Bone marrow (tissue), 2 donors: ENCODE data around the gene ICE2.

ENCODE experiments used
- DNase-seq, 2 donors: peaks; one replicate each; lab custom pipeline; 2025; lab: John Stamatoyannopoulos, UW

ICE2 gene, protein sequence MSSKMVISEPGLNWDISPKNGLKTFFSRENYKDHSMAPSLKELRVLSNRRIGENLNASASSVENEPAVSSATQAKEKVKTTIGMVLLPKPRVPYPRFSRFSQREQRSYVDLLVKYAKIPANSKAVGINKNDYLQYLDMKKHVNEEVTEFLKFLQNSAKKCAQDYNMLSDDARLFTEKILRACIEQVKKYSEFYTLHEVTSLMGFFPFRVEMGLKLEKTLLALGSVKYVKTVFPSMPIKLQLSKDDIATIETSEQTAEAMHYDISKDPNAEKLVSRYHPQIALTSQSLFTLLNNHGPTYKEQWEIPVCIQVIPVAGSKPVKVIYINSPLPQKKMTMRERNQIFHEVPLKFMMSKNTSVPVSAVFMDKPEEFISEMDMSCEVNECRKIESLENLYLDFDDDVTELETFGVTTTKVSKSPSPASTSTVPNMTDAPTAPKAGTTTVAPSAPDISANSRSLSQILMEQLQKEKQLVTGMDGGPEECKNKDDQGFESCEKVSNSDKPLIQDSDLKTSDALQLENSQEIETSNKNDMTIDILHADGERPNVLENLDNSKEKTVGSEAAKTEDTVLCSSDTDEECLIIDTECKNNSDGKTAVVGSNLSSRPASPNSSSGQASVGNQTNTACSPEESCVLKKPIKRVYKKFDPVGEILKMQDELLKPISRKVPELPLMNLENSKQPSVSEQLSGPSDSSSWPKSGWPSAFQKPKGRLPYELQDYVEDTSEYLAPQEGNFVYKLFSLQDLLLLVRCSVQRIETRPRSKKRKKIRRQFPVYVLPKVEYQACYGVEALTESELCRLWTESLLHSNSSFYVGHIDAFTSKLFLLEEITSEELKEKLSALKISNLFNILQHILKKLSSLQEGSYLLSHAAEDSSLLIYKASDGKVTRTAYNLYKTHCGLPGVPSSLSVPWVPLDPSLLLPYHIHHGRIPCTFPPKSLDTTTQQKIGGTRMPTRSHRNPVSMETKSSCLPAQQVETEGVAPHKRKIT

GRCh38 chr15:60478566-60479360, at the start of gene ICE2:
TSS of gene ICE2 (minus strand) at chr15:60479142. CDS start at chr15:60477977, 1,165 bp downstream.
- peak; percentile 89 to 90 for DNase-seq

- no peak for DNase-seq
Observed at GRCh38 chr15:60528530-60528929, 49.6 kb upstream of the ICE2 start.

- no peak for DNase-seq
Observed at GRCh38 chr15:60527456-60527855, 48.5 kb upstream of the ICE2 start.

DNA sequence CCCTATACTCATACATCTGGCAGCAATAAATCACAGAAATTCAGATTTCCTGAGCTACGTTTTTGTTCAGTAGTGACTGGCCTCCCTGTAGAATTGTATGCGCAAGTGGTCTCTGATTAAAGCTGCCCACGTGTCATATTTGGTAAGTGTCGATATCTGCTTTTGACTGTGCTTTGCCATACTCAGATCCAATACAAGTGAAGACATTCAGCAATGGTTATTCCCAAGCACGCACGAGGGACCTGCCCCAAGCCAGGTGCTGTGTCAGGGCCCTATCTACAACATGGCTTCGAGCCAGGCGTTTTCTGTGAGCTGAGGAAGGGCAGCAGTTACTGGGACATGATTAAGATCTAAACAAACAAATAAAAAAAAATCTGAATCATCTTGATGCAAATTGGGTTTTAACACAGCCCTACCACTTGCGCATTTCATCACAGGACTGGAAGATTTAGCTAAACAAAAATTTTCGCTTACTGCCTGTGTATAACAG, 47.2 kb upstream of the ICE2 start:
- DNase-seq: no peak

DNA sequence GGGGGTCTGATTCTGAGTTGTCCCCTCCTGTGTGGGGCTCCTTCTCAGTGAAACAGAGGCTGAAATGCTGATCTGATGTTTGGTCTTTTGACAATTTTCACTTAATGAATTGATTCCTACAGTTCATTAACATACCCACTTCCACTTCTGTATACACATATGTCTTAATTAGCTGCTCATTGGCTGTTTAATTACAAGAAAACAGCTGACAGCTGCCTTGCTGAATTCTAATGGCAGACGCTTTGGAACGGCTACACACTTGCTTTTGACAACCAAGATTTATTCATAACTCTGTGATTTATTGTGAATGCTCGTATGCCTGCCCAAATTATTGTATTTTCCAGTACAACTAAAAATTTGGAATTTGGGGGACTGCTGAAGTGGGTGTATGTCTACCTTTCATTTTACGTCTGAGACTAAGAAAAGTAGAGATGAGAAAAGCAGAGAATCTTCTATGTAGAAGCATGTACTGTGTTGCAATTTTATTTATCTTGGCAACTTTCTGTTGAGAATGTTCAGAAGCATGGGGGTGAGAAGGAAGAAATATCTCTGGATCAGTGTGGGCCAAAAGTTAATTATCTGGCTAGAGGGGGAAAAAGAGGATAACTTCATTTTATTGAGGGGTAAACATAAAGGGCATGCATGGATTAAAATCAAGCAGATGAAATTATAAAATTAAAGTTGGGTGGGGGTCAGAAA, 46.5 kb upstream of the ICE2 start:
- no peak for DNase-seq

DNA sequence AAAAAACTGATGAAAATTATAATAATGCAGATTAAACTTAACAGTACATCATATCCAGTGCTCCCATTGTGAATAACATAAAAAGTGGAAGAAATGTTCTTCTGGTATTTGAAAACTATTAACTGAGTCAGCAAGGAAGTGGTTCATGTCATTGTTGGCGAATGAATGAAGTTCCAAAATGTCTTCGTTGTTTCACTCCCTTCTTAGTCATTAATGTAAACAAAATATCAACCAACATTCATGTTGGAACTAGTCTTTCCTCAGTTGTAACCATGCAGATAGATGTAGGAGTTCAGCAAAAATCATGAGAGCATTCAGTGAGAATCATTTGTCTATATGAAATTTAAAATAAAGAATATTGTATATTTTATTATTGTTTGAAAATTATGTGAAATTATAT, 44.1 kb upstream of the ICE2 start:
- DNase-seq: no peak

DNA sequence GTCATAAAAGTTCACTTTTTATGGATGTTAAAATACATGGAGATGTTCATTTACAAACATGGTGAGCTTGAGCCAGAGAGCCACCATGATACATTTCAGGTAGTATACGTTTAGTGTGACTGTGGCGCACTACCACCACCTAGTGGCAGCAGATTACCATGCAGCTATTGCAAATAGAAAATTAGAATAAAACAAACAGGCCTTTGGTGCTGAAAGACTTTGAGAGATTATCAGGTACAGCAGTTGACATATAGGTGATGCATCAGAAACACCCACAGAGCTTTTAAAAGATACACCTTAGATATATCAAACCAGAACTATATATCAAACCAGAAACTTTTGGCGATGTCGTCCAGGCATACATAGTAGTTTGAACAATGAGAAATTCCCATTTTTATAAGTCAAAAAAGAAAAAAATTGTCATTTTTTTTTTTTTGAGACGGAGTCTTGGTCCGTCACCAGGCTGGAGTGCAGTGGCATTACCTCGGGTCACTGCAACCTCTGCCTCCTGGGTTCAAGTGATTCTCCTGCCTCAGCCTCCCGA, 42.0 kb upstream of the ICE2 start:
- peak; percentile 15 to 35 for DNase-seq

DNA sequence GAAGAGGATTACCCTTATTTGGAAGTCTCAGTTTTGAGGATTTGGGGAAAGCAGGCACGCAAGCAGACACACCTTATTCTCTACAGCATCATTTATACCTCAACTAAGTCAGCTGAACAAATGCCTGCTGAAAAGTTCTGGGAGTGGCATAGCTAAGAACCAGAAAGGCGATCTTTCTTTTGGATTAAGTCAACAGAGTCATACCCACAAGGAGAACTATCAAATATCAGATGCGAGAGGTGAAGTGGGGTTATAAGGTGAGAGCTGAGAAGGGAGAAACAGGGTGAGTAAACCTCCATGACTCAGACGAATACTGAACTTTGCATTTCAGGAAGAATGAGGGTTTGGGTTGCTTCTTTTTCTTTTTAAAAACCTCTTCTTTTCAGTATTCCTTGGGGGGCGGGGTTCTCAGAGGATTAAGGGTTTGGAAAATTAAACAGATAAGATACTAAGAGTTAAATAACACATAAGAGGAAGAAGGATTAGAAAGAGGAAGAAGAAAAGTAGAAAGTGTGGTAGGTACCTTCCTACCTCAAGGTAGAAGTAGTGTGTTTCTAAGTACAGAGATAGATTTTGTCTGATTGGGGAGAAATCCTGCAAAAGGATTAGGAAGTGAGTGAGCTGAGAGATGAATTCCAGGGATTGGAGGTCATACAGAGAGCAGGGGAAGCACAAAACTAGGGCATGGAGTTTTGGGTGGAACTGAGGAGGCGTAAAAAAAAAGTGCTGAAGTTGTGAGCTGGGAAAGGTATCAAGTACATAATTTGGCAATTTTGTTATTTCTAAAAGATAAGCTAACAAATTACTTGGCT, 41.3 kb upstream of the ICE2 start:
- no peak for DNase-seq

- DNase-seq: no peak
Observed at GRCh38 chr15:60519218-60519617, 40.3 kb upstream of the ICE2 start.

DNA sequence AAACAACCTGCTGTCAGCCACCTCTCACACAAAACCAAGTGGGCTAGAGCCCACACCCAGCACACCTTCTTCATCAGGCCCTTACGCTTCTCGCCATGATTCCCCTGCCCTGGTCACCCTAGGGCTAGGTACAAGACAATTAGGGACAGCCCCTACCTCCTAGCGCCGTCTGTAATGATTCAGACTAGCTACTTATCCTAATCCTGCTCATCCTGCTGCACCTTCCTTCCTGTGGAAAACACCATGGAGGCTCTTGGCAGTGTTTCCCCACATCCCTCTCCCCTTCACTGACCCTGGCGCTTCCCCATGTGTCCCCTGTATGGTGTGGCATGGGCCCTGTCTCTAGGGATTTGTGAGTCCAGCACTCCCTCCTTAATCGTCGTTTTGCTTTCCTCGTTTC, 39.6 kb upstream of the ICE2 start:
- DNase-seq: no peak

GRCh38 chr15:60514261-60514881, 35.4 kb upstream of the ICE2 start:
- no peak for DNase-seq

DNA sequence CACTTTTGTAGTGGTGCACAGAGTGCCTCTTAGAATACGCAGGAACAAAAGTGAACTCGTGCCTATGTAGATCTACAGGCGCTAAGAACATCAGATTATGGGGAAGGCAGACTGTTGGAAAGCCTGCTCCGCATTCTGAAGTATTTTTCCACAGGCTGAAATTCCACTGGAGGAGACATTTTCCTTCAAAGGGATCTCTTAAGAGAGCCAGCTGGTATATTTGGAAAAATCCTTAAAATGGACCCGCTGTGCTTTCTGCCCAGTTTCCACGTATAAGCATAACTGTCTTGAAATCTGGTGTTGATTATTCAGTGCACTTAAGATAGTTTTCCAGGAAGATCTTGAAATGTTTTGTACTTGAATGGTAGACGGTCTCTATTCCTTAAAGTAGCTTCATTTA, 34.7 kb upstream of the ICE2 start:
- DNase-seq: no peak

- no peak for DNase-seq
Observed at GRCh38 chr15:60512937-60513336, 34.0 kb upstream of the ICE2 start.

GRCh38 chr15:60511351-60512031, 32.5 kb upstream of the ICE2 start:
- DNase-seq: no peak

- no peak for DNase-seq
Observed at GRCh38 chr15:60510006-60510405, 31.1 kb upstream of the ICE2 start.

GRCh38 chr15:60509470-60509869, 30.5 kb upstream of the ICE2 start:
- no peak for DNase-seq

- DNase-seq: no peak
Observed at GRCh38 chr15:60508442-60508841, 29.5 kb upstream of the ICE2 start.

DNA sequence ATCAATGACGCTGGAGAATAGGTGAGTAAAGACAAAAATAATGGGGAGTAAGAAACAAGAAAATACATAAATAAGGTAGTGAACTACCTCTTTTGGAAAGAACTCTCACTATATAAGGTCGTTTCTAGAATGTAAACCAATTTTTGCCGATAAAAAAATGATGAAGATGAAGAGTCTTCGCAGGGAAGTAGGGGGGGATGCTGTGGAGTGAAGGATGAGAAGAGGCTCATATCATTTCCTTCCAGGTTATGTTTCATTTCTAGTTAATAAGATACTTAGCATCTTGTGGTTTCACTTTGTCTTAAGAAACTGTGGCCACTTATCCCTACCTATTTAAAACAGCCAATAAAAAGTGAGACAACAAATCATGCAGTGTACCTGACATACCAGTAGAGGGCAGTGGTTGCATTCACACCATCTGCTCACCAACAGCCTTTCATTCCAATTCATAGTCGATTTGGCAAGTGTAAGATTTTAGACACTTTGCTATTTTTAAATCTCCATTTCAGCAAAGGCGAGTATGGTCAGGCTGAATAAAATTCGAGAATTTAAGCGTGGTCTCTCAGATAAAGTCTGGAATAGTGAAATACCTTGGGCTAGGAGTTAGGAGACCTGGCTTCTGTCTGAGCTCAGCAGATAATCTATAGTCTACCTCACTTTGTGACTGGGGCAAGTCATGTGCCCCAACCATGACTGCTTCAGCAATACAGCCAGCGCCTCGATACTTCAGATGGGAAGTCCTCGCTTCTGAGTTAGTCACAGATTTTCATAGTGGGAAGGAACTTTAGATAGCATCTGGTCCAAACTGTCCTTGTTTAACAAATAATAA, 28.9 kb upstream of the ICE2 start:
- peak in 1 of 2 donors; percentile 53 for DNase-seq
